C4-2B (cell line): ENCODE measurements around the gene RPS6KA6.

Experiments
- ZFX ChIP-seq: fragments of 450-650 bp; IDR thresholded peaks from 2 replicates; pipeline ENCODE4 v1.6.1; 2017
- TF ChIP-seq, protein P1 (sequence below): fragments of 450-650 bp; conservative IDR thresholded peaks from 2 replicates; pipeline ENCODE4 v1.5.1; 2017; ENCODE audit warnings: mild to moderate bottlenecking

DNA sequence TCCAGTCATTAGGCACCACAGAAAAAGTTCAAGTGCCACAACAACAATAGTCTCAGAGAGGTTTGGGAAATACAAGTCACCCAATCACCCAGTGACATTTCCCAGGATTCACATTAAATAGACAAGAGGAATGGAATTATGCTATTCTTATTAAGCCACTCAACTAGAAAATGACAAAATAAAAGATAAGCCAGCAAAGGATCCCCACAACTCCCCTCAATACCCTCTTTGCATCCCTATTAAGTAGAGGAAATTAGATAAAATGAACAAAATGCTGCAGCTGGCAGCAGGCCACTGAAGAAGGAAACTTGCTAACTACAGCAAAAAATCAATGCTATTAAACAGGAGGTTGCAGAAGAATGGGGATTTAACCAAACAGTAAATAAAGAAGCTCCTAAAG lies 35.3 kb upstream of the RPS6KA6 start:
- TF ChIP-seq, protein P1, sequence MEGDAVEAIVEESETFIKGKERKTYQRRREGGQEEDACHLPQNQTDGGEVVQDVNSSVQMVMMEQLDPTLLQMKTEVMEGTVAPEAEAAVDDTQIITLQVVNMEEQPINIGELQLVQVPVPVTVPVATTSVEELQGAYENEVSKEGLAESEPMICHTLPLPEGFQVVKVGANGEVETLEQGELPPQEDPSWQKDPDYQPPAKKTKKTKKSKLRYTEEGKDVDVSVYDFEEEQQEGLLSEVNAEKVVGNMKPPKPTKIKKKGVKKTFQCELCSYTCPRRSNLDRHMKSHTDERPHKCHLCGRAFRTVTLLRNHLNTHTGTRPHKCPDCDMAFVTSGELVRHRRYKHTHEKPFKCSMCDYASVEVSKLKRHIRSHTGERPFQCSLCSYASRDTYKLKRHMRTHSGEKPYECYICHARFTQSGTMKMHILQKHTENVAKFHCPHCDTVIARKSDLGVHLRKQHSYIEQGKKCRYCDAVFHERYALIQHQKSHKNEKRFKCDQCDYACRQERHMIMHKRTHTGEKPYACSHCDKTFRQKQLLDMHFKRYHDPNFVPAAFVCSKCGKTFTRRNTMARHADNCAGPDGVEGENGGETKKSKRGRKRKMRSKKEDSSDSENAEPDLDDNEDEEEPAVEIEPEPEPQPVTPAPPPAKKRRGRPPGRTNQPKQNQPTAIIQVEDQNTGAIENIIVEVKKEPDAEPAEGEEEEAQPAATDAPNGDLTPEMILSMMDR, result no peak
- no peak for TF ChIP-seq ZFX
